Cardiac fibroblast (primary cell): ENCODE measurements around the gene SPATA2.

Experiments
- DNase-seq, 2 donors: peaks; one replicate each; pipeline versions ENCODE4 v3.0.0 to v3.0.0-alpha.2; 2010; ENCODE audit warnings: low read depth in 2 of 2
- H3K4me3 ChIP-seq, 2 donors: replicated peaks in 1 of 2; 1 replicate in 1 of 2; 2 replicates in 1 of 2; pipeline ENCODE4 v1.5.1; 2011; ENCODE audit warnings: low read depth in 2 of 2, low read length in 2 of 2, mild to moderate bottlenecking in 2 of 2, moderate library complexity in 1 of 2
- TF ChIP-seq, protein P1 (sequence below): IDR thresholded peaks from one replicate; pipeline ENCODE4 v1.5.1; 2011; ENCODE audit warnings: low read depth, mild to moderate bottlenecking, low read length, inconsistent platforms

The SPATA2 gene

DNA sequence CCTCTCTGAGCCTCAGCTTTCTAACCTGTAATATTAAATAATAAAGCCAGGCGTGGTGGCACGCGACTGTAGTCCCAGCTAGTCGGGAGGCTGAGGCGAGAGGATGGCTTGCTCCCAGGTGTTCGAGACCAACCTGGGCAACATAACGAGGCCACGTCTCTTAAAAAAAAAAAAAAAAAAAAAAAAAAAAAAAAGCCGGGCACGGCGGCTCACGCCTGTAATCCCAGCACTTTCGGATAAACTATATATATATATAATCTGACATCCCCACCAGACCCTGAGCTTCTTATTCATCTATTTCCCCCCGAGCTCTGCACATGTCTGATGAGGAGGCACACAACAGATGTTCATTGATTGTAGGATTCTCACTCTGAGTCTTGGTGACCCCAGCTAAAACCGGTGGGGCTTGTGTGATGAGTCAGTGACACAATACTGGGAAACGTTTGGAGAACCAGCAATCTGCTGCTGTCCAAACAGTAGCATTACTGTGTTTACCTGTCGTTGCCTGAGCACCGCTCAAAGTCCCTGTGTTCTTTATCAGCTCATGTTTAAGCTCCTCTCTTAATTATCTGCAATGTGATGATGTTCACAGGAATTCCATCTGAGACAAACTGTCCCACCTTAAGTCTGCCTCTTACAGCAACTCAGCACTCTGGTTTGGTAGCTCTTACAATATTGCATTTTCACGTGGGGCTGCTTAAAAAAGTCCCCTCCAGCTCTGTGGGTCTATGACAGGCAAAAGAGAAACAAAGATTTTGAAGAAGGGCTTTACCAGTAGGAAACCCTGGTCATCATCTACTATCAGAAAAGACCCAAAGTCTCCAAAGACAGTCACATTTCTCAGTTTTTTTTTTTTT lies 1.0 kb upstream of the SPATA2 start:
- DNase-seq, result peak in 1 of 2 donors; percentile 52
- peak overlapping the region; percentile 76 to 97 for H3K4me3 ChIP-seq
- TF ChIP-seq, protein P1, sequence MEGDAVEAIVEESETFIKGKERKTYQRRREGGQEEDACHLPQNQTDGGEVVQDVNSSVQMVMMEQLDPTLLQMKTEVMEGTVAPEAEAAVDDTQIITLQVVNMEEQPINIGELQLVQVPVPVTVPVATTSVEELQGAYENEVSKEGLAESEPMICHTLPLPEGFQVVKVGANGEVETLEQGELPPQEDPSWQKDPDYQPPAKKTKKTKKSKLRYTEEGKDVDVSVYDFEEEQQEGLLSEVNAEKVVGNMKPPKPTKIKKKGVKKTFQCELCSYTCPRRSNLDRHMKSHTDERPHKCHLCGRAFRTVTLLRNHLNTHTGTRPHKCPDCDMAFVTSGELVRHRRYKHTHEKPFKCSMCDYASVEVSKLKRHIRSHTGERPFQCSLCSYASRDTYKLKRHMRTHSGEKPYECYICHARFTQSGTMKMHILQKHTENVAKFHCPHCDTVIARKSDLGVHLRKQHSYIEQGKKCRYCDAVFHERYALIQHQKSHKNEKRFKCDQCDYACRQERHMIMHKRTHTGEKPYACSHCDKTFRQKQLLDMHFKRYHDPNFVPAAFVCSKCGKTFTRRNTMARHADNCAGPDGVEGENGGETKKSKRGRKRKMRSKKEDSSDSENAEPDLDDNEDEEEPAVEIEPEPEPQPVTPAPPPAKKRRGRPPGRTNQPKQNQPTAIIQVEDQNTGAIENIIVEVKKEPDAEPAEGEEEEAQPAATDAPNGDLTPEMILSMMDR, result no peak

DNA sequence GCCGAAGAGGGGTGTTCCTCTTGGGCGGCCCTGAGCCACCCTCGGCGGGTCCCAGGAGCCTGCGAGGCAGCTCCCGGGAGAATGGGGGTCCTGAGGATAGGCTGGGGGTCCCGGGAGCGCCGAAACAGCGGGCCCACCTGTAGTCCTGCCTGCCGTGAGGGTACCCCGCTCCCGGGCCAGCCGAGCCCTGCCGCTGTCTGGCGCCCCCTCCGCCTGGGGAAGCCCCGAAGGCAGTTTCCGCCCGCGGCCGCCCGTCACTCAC lies 280 bp downstream of the SPATA2 start:
- TF ChIP-seq, protein P1, result no peak
- DNase-seq, result no peak
- peak overlapping the region; percentile 76 to 97 for H3K4me3 ChIP-seq

- DNase-seq, result no peak
- TF ChIP-seq, protein P1, result no peak
- H3K4me3 ChIP-seq, result peak overlapping the region; percentile 76 to 97
Measured at GRCh38 chr20:49914310-49915117, 815 bp downstream of the SPATA2 start.

DNA sequence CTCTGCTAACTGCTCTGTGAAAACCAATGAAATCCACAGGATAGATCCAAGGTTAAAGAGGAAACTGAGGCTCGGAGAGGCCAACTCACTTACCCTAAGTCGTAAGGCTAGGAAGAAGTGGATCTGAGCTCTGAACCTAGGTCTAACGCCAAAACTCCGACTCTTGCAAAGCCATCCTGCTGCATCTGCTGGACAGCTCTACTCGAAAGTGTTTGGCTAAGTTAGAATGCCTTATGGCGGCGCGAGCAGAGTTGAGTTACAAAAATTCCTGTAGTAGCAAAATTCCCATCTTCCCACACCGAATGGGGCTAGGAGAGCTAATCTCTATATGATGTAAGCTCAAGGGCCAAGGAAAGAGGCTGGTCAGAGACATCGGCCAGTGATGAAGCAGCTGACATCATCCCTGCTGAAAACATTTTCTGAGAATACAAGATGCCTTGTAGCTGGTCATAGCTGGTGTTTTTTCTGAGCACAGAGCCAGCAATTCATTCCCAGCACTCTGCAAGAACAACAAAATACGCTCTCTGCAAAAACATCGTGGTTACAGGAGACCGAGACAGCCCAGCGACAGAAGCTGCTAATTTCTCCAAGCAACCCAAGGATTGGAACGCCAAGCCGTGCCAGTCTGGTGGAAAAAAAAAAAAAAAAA lies 1.8 kb downstream of the SPATA2 start:
- no peak overlapping the region for H3K4me3 ChIP-seq
- TF ChIP-seq, protein P1, result no peak
- DNase-seq, result peak in 1 of 2 donors; percentile 32

GRCh38 chr20:49910340-49910706 lies 5.0 kb downstream of the SPATA2 start:
- TF ChIP-seq, protein P1, result no peak
- DNase-seq, result no peak
- no peak overlapping the region for H3K4me3 ChIP-seq

GRCh38 chr20:49909499-49910339 lies 5.6 kb downstream of the SPATA2 start:
- no peak for DNase-seq
- no peak overlapping the region for H3K4me3 ChIP-seq
- TF ChIP-seq, protein P1, result peak; percentile 15
